ENCODE results near the gene IL17RC.

DNA sequence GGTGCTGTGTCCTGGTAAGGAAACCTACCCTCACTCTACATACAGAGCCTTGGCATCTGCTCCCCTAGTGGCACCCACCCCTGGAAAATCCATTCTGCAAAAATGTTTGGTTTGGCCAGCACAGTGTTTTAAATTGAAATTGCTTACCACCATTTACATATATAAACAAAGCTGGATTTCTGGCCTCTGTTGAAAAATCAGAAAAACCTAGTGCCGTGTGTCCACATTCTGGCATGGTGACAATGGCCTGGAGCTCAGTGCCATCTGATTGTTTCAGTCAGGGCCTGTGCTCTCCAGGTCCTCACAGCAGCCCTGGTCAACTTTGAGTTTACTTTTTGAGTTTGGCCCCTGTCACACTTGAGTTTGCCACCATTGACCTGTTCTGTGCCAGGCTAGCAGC, 2.9 kb upstream of the IL17RC start:
- TF ChIP-seq EGR1 (IDR thresholded peaks at IDR 0.05; ENCODE audit: low read depth) = no peak
- TF ChIP-seq, protein P1, sequence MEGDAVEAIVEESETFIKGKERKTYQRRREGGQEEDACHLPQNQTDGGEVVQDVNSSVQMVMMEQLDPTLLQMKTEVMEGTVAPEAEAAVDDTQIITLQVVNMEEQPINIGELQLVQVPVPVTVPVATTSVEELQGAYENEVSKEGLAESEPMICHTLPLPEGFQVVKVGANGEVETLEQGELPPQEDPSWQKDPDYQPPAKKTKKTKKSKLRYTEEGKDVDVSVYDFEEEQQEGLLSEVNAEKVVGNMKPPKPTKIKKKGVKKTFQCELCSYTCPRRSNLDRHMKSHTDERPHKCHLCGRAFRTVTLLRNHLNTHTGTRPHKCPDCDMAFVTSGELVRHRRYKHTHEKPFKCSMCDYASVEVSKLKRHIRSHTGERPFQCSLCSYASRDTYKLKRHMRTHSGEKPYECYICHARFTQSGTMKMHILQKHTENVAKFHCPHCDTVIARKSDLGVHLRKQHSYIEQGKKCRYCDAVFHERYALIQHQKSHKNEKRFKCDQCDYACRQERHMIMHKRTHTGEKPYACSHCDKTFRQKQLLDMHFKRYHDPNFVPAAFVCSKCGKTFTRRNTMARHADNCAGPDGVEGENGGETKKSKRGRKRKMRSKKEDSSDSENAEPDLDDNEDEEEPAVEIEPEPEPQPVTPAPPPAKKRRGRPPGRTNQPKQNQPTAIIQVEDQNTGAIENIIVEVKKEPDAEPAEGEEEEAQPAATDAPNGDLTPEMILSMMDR (IDR thresholded peaks at IDR 0.05 in 2 of 3, conservative IDR thresholded peaks at IDR 0.05 in 1 of 3; ENCODE audit: borderline replicate concordance in 1 of 3, insufficient read depth in 1 of 3, low read depth in 2 of 3, low read length in 2 of 3) = no peak
- no peak for TF ChIP-seq POLR2A (IDR thresholded peaks at IDR 0.05; ENCODE audit: borderline replicate concordance, extremely low read depth, insufficient read depth, insufficient read length)
- no peak for TF ChIP-seq JUND (IDR thresholded peaks at IDR 0.05)
- TF ChIP-seq POLR2AphosphoS5 (IDR thresholded peaks at IDR 0.05; ENCODE audit: low read depth, low read length) = no peak
- TF ChIP-seq FOSL1 (IDR thresholded peaks at IDR 0.05; ENCODE audit: low read depth) = no peak
